ENCODE data around the gene MGRN1. TPM values are rescaled to one million over a fixed set of nuclear protein-coding genes. Genes with fewer than 3 reads are reported as not detected.
"Not testable (repeated sequence)": the region's sequence is repeated elsewhere in the genome, so short reads cannot be mapped to it uniquely, and the experiment has no call there.

MGRN1 gene
- polyA plus RNA-seq, 4 donors = 38.4 to 71.1 (median 61.0) TPM

DNA sequence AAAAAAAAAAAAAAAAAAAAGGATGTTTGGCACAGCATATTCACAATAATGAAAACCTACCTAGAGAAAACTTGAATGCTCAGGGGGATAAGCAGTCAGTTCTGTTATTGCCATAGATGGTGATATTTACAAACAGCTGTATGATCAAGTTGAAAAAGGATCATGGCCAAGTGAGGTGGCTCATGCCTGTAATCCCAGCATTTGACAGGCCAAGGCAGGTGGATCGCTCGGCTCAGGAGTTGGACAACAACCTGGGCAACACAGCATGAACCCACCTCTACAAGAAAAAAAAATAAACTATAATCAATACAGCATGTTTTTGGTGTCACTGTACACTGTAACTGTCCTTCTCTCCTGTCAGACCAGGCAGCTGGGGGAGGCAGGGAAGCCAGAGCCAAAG lies 90.4 kb downstream of the MGRN1 start:
- DNase-seq (ENCODE audit: low read depth in 4 of 4, low spot score in 2 of 4) = no peak

DNA sequence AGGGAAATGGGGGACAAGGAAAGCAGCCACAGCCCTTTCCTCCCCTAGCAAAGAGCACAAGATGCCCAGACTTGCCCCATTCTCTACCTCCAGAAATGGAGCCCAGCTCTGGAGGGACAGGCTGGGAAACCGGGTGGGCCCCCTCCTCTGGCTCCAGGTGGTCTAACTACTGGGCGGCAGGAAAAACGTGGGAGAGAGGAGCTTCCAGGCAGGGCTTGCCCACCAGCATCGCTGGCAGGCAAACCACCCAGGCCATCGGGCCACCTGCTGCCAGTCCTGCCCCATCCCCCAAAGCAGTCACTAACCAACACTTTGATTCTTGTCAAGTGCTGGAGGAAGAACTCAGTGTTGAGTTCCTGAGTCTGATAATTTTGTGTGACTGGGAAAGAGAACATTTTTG lies 93.8 kb downstream of the MGRN1 start:
- DNase-seq (ENCODE audit: low read depth in 4 of 4, low spot score in 2 of 4) = no peak

DNA sequence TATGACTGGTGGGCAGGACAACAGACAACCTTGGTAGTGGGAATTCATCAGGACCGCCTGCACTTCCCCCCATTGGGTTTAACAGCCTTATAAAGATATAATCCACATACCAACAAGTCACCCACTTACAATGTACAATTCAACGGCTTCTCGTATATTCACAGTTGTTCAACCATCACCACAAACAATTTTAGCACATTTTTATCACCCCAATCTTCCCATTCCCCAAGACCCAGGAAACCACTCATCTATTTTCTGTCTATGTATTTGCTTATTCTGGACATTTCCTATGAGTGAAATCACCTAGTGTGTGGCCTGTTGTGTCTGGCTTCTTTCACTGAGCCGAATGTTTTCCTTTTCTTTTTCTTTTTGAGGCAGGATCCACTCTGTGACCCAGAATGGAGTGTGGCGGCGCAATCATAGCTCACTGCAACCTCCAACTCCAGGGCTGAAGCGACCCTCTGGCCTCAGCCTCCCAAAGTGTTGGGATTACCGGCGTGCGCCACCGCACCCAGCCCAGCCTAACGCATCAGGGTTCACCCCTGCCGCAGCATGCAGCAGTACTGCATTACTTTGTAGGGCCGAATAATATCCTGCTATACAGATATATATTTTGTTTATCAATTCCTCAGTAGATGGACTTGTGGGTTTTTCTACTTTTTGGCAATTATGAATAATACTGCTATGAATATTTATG lies 98.6 kb downstream of the MGRN1 start:
- DNase-seq (ENCODE audit: low read depth in 4 of 4, low spot score in 2 of 4) = no peak

DNA sequence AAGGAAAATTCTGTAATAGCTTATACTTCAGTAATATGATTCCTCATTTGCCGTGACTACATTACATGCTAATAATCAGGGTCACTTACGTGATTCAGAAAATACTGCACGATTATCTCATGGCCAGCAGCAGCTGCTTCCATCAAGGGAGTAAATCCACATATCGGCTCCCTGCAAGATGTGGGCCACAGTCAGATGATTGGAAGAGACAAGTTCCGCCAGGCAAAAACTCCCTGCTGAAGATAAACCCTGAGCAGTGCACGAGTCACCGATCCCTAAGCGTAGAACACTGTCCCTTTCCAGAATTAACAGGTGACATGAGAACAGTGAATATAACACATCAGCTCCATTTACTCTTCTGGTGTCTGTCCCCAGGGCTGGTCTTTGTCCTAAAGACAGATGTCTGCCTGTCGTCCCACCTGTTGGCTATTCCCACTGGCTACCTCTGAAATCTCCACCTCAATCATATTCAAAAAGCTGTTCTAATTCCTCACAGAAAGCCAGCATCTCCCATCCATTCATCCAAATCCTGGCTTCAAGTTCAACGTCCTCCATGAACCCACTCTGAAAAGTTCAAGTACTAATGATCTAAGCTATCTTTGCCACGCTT lies 100.1 kb downstream of the MGRN1 start:
- no peak for DNase-seq (ENCODE audit: low read depth in 4 of 4, low spot score in 2 of 4)

DNA sequence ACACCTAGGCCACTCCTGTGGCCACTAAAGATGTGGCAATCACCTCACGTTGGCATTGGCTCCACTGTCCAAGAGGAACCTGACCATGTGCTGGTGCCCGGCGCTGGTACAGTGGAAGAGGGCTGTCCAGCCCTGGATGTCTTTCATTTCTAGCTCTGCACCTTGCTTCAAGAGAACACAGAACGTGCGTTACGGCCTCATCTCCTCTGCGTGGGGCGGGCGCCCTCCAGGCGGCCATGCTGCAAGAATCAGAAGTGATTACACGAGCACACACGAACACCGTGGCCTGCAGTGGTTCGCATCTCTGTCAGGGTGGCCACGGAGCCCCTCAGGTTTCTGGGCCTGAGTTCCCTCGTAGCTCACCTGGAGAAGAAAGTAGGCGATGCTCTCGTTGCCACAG lies 102.0 kb downstream of the MGRN1 start:
- DNase-seq (ENCODE audit: low read depth in 4 of 4, low spot score in 2 of 4) = no peak

DNA sequence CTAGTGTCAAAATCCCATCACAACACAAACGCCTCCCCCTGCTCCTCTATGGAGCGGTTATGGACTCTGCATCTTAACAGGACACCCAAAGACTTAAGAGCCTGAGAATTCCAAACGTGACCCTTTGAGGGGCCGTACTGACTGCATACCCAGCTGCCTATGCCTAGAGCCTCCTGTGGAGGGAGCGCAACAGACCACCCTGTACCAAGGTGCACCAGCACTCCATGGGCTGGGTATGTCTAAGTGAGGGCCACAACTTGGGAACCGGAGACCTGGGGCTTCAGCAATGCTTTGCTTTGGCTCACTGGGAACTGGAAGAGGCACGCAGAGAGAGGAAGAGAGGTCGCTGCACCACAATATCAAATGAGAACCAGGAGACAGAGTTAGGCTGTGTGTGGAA lies 104.0 kb downstream of the MGRN1 start:
- DNase-seq (ENCODE audit: low read depth in 4 of 4, low spot score in 2 of 4) = no peak

GRCh38 chr16:4729876-4730275 lies 105.2 kb downstream of the MGRN1 start:
- no peak for DNase-seq (ENCODE audit: low read depth in 4 of 4, low spot score in 2 of 4)

GRCh38 chr16:4733211-4733742 lies 108.7 kb downstream of the MGRN1 start:
- DNase-seq (ENCODE audit: low read depth in 4 of 4, low spot score in 2 of 4) = no peak

DNA sequence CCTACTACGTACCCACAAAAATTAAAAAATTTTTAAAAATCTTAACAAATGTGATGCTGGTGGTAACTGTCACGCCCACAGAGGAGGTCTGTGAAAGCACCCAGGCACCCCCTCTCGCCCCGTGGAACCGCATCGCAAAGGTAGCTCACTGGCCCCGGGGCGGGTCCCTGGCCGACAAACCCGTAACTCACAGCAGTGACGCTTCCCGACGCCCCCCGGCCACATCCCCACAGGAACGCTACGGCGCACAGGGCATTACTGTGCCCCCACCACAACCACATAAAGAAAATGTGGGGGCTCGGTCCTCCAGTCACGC lies 109.1 kb downstream of the MGRN1 start:
- DNase-seq (ENCODE audit: low read depth in 4 of 4, low spot score in 2 of 4) = no peak

DNA sequence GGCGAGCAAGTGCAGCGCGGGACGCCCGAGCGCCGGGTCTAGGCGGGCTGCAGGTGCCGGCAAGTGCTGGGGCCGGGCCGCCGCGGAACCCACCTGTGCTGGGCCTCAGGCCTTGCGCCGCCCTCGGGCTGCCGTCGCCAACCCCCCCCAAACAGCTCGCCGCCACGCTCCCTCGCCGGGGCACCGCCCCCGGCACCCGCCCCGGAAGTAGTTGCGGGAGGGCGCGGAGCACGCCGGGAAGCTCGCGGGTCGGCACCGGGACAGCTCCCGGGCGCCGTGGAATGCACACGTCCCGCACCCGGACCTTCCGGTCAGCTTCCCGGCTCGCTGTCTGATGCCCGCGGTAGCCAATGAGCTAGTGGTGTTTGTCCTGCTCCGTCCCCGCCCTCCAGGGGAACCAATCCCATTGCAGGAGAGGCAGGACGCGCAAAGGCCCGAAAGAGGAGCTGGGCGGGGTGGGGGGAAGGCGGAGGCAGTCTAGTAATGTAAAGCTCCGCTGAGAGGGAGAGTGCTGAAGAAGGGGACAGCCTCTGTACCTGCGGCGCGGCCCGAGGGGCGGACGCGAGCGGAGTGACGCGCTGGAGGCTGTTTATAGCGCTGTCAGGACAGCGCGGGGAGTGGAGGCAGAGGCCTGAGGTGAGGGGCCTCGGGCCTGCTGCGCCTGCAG lies 109.6 kb downstream of the MGRN1 start, which contains the start of the genes ANKS3 and DNAAF8:
ANKS3 (minus strand) TSS at position 209 of the 667 bp plus-strand sequence. CDS start 4,122 bp downstream, outside the sequence.
DNAAF8 (plus strand) TSS at position 475 of the 667 bp plus-strand sequence. CDS start 1,978 bp downstream, outside the sequence.
- DNase-seq (ENCODE audit: low read depth in 4 of 4, low spot score in 2 of 4) = peak; percentile 81 to 94 (median 86)

- peak in 3 of 4 donors; percentile 69 to 74 (median 71) for DNase-seq (ENCODE audit: low read depth in 4 of 4, low spot score in 2 of 4)
Observed at GRCh38 chr16:4734730-4735535, 110.3 kb downstream of the MGRN1 start.

DNA sequence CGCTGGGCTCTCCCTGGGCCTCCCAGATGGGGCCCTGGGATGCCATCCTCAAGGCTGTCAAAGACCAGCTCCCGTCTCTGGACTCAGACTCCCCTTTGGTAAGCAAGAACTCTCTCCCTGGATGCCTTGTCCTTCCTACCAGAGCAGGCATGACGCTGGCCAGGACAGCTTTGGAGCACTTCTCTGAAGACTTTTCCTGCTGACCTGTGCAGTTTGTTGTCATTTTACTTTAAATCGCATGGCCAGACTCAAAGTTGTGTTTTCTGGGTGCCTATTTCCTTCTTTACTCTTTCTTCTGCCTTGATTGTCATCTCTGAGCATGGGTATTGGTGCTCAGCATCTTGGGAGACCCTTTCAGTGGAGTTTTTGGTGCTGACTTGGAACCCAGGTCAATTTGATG lies 111.9 kb downstream of the MGRN1 start:
- DNase-seq (ENCODE audit: low read depth in 4 of 4, low spot score in 2 of 4) = no peak

DNA sequence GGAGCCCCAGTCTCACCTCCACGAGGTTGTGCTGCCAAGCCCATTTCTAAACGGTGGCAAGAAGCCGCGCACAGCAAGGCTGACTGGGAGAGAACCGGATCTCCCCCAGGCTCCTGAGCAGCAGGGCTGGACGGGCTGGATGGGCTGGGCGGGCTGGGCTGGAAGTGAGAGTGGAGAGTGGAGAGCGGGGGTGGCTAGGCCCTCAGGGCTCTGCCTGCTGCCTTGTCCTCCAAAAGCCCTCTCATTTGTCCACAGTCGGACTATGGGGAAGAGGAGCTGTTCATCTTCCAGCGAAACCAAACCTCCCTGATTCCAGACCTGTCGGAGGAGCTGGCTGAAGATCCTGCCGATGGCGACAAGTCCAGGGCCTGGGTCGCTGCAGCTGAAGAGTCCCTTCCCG lies 112.9 kb downstream of the MGRN1 start:
- no peak for DNase-seq (ENCODE audit: low read depth in 4 of 4, low spot score in 2 of 4)

DNA sequence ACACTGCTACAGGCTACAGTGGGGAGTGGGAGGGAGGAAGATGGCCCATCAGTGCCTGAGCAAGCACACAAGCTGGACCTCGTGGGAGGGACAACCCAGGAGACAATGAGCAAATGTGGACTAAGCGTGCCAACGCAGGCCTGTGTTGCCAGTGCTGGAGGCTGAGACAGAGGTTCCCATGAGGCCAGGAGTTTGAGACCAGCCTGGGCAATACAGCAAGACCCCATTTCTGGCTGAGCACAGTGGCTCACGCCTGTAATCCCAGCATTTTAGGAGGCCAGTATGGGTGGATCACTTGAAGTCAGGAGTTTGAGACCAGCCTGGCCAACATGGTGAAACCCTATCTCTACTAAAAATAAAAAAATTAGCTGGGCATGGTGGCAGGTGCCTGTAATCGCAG lies 113.7 kb downstream of the MGRN1 start:
- not testable (repeated sequence) for DNase-seq (ENCODE audit: low read depth in 4 of 4, low spot score in 2 of 4)

Other genes with a start within 250 kb of the MGRN1 start
- gene CORO7, start 208.2 kb upstream of the MGRN1 start, polyA plus RNA-seq (ENCODE audit: insufficient read length in 4 of 4) = 10 to 100 TPM; 14.1 to 24.9 (median 21.6) TPM
- 10 to 100 TPM; 36.4 to 47.8 (median 40.1) TPM for gene DNAJA3, start 199.0 kb upstream of the MGRN1 start, polyA plus RNA-seq (ENCODE audit: insufficient read length in 4 of 4)
- 10 to 100 TPM; 37.7 to 50.6 (median 44.1) TPM for gene NMRAL1, start 150.2 kb upstream of the MGRN1 start, polyA plus RNA-seq (ENCODE audit: insufficient read length in 4 of 4)
- gene HMOX2, start 148.4 kb upstream of the MGRN1 start, polyA plus RNA-seq (ENCODE audit: insufficient read length in 4 of 4) = 10 to 100 TPM; 48.9 to 56.0 (median 53.3) TPM
- gene CDIP1, start 86.1 kb upstream of the MGRN1 start, polyA plus RNA-seq (ENCODE audit: insufficient read length in 4 of 4) = 10 to 100 TPM; 28.0 to 30.7 (median 30.6) TPM
- under 1 TPM; 0.23 to 0.43 (median 0.31) TPM for gene C16orf96, start 68.5 kb upstream of the MGRN1 start, polyA plus RNA-seq (ENCODE audit: insufficient read length in 4 of 4)
- gene UBALD1, start 9.9 kb upstream of the MGRN1 start, polyA plus RNA-seq (ENCODE audit: insufficient read length in 4 of 4) = 10 to 100 TPM in 3 of 4 donors, 1 to 10 TPM in 1; 10.0 to 30.7 (median 23.6) TPM
- 10 to 100 TPM; 37.0 to 66.3 (median 49.7) TPM for gene NUDT16L1, start 68.7 kb downstream of the MGRN1 start, polyA plus RNA-seq (ENCODE audit: insufficient read length in 4 of 4)
- gene ANKS3, start 109.4 kb downstream of the MGRN1 start, polyA plus RNA-seq (ENCODE audit: insufficient read length in 4 of 4) = 10 to 100 TPM; 18.2 to 38.7 (median 30.3) TPM
- 1 to 10 TPM; 2.0 to 3.5 (median 2.4) TPM for gene DNAAF8, start 109.7 kb downstream of the MGRN1 start, polyA plus RNA-seq (ENCODE audit: insufficient read length in 4 of 4)
- gene ZNF500, start 142.3 kb downstream of the MGRN1 start, polyA plus RNA-seq (ENCODE audit: insufficient read length in 4 of 4) = 10 to 100 TPM; 12.7 to 25.8 (median 16.2) TPM
- gene SEPTIN12, start 163.5 kb downstream of the MGRN1 start, polyA plus RNA-seq (ENCODE audit: insufficient read length in 4 of 4) = under 1 TPM in 2 of 4 donors, not detected in 2; 0.19 to 0.30 TPM
- gene SMIM22, start 170.5 kb downstream of the MGRN1 start, polyA plus RNA-seq (ENCODE audit: insufficient read length in 4 of 4) = 10 to 100 TPM in 3 of 4 donors, 1 to 10 TPM in 1; 9.6 to 12.4 (median 11.3) TPM
- gene ROGDI, start 177.8 kb downstream of the MGRN1 start, polyA plus RNA-seq (ENCODE audit: insufficient read length in 4 of 4) = 10 to 100 TPM; 29.8 to 58.2 (median 40.9) TPM
- gene GLYR1, start 222.5 kb downstream of the MGRN1 start, polyA plus RNA-seq (ENCODE audit: insufficient read length in 4 of 4) = 100 to 1,000 TPM; 120 to 150 (median 135) TPM
- gene UBN1, start 222.7 kb downstream of the MGRN1 start, polyA plus RNA-seq (ENCODE audit: insufficient read length in 4 of 4) = 10 to 100 TPM; 30.0 to 45.2 (median 34.5) TPM